GM19025 (cell line): Measurements from ENCODE around the gene DGKG.

ENCODE experiments used
- ATAC-seq: cut with Tn5 transposase; IDR thresholded peaks from one replicate; pipeline ENCODE4 v1.9.1; 2021; ENCODE audit warnings: mild to moderate bottlenecking, low read depth, moderate library complexity; ENCODE audit not compliant: unreplicated experiment

DGKG gene

DNA sequence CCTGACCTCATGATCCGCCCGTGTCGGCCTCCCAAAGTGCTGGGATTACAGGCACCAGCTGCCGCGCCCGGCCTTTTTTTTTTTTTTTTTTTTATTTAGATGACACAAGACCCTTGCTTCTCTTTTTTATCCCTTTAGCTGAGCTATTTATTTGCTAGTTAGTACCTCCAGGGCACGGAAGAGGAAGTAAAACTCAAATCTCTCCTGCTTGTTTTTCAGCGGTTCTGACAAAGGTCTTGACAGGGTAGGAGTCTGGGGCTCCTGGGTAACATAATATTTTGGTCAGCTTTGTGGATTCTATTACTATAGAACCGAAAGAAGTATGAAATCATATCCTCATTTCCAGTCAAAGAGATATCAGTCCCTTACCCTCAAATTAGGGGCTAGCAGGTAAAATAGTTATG, 209.1 kb downstream of the DGKG start:
- ATAC-seq: peak; percentile 86

DNA sequence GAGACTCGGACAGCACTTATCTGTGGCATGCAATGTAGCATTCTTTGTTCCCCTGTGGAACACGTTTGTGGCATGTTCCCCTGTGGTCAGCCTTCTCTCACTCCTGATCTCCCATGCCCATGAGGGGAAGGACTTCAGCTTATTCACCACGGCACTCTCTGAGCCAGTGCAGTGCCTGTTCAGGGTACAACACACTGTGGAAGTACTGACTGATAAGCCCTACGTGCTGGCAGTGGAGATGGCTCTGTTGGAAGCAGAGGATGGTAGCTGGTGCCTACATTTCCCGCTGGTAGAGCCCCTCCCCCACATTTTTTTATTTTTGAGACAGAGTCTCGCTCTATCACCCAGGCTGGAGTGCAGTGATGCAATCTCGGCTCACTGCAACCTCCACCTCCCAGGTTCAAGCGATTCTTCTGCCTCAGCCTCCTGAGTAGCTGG, 209.7 kb downstream of the DGKG start:
- no peak for ATAC-seq

DNA sequence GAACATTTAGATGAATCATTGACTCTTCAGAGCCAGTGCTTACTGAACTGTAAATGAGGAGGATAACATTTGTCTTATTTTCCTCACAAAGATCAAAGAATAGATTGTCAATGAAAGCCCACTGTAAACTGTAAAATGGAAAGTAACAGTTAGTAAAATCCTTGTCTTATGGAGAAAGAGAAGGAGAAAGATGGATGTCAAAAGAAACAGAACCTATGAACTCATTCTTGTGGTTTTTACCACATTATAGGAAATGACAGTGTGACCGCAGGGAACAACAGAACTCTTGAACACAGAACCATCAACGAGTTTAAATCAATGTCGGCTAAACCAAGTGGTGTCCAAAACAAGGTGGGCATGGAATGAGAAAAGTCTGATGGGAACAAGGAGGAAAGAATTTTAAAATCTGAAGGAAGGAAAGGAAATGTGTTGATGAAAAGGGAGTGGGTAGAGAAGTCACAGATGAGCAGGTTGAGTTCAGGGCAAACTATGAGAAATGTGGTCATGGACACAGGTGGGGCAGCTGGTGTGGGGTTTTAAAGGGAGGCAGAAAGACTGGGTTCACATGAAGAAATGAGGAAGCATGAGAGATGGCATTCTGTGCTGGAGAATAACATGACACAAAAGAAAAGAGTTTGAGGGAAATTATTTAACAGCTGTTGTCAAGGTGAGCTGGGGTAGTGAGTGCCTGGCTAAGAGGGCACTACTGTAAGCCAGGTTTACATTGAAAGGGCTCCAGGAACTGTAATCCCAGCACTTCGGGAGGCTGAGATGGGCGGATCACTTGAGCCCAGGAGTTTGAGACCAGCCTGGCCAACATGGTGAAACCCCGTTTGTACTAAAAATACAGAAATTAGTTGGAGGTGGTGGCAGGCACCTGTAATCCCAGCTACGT, 210.7 kb downstream of the DGKG start:
- no peak for ATAC-seq

DNA sequence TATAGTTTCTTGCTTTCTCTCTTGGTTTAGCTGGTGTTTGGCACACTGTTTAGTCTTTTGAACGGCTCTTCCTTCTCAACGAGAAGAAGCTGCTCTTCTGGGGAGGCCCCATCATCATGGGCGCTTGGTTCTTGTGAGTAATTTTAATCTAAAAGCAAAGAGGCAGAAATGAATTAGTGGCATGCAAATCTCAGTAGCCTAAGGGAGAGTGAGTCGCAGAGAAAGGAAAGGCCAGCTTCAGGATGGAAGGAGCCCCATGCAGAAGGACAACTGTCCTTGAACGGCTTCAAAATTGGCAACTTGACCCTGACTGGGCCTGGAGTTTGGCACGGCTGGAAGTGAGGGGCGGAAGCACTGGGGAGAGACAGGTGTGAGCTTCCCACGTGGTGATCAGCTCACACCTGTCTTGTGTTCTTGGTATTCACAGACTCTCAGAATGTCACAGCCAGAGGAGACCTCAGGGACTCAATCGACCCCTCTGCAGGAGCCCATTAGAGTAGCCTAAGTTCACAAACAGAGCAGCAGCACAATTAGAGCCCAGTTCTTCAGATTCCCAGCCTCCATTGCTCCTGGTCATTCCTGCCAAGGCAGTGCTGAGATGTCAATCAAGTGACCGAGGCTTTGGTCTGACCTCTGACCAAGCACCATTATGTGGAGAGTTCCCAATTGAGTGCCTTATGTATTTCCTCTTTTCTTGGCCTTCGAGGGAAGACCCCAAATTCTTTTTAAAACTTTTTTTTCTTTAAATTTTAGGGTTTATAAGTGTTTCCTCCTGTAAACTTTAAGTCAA, 211.8 kb downstream of the DGKG start:
- no peak for ATAC-seq

DNA sequence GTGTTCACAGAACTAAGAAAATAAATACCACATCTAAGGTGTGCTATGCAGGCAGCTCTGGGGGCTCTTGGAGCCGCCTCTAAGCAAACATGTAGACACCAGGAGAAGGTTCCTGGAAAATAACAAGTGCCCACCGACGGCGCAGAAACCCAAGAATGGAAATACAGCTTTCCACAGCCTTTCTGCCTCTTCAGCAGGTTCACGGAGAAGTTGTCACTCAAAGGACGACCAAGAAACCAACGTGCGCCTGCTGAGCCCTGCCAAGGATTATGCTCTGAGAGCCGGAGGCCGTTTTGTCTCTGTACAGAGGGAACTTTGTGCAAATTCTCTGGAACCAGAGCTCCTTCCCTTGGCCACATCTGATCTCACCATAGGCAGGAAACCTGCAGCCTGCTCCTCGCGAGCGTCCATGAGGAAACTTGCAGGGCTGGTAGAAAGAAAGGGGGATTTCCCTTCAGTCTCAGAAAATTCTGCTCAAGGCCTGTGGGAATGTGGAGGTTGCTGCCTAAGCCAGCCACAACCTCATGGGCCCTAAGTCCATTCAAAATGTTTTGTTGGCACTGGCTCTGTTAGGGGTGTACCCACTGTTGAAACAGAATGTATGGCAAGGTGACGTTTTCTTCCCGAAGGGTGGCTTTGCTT, 212.6 kb downstream of the DGKG start:
- ATAC-seq: no peak

DNA sequence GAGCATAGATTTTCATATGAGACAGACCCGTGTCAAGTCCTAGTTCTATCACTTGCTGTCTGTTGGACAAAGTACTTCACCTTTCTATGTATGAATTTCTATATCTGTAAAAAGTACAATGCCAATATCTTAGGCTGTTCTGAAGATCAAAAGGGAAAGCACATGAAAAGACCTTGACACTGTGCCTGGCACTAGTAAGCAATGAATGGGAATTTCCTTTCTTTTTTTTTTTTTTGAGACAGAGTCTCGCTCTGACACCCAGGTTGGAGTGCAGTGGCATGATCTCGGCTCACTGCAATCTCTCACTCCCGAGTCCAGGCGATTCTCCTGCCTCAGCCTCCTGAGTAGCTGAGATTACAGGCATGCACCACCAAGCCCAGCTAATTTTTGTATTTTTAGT, 217.8 kb downstream of the DGKG start:
- ATAC-seq: no peak

DNA sequence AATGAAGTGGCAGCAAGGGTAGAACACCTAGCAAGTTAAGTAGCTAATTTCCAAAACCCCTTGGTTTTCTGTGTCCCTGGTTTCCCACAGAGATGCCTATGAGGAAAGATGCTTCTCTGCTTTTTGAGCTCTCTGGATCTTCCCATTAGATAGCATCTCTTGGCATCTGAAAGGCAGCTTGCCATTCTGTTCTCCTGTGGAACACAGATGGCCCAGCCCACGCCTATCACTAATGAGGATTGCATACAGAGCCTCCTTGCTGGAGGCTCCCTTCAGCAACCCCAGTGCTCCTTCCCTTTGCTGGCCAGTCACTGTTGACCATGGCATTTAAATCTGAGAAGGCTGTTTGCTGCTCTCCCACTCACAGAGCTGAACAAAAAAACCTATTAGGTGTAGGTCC, 218.8 kb downstream of the DGKG start:
- ATAC-seq: no peak

DNA sequence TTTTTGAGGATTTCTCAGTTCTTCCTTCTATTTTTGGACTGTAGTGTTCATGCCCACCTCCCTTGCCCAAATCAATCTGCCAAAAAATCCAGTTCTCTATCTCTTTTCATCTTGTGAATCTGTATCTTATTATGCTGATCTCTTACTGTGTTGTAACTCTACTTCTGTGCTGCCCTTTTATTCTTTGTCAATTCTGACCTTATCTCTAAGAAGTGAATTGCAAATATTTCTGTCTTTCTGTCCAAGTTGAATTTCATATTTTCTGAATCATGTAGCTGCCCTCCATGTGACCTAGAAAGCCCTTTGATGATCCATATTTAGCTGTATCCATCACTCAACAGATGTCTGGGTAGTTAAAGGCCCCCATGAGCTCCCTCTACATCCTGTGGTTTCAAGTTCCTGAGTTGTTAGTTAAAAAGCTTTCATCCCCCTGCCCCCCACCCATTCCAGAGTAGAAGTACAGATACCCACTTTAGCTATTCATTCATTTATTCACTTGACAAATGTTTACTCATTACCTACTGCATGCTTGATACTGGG, 219.6 kb downstream of the DGKG start:
- no peak for ATAC-seq

DNA sequence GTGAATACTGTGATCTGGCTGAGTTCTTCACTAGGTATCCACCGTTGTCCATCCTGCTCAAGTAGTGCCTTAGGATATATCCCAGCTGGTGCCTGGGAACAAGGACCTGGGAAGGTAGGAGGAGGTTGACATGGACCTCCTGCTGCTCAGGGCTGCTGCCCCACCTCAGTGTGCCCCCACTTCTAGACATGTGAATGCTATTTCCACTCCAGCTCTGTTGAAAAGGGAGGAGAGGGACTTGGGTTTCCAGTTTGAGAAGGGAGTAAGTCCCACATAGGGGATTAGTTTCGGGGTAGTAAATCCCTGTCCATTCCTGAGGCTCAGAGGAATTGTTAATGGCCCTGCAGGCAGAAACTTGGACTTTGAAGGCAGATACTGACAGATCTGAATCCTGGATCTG, 220.2 kb downstream of the DGKG start:
- ATAC-seq: no peak

DNA sequence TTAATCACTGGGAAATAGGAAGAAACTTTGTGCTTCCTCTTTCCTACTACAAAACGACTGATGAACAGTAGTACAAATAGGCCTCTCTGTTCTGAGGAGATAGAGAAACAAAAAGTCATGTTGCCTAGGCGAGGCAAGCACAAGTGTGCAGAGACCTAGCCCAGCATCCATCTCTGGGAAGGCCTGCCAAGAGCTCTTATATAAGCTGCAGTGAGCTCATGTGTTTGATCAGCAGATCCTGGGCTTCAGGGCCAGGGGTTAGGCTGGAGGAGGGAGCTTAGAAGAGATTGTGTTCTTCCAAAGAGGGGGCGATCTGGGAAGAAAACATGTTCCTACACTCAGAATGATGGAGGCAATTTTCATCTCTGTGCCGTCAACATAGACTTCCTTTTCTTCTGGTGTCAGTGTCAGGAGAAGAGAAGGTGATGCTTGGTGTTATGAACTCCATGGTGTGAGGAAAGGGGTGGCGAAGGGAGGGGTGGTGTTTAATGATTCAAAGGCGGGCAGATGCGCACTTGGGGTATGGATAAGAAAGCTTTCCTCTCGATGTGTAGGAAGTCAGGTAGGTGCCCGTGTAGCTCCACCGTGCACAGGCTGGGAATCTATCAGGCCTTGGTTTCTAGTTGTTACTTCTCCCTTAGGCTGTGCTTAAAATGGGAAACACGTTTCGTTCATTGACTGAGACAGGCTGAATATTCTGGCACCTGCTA, 223.6 kb downstream of the DGKG start:
- no peak for ATAC-seq

DNA sequence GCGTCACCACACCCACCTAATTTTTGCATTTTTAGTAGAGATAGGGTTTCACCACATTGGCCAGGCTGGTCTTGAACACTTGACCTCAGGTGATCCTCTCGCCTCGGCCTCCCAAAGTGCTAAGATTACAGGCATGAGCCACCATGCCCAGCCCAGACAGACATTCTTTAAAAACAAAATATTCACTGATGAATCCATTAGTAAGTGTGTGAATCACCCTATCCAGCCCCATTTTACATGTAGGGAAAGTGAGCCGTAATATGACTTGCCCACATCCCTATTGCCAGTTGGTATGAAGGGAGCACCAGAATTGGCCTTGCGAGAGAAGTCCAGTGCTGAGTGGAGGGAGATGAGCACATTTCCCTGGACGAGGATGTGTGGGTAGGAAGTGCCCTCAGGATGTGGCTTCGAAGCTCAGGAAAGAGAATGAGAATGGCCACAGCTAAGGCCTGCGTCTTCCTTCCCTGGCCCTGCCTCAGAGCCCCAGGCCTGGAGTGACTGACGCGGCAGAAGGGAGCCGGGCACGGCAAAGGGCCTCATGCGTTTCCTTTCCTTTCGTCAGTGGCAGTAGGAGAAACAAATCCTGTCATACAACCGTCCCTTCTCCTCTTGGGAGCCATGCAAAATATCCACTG, 224.9 kb downstream of the DGKG start:
- ATAC-seq: no peak

DNA sequence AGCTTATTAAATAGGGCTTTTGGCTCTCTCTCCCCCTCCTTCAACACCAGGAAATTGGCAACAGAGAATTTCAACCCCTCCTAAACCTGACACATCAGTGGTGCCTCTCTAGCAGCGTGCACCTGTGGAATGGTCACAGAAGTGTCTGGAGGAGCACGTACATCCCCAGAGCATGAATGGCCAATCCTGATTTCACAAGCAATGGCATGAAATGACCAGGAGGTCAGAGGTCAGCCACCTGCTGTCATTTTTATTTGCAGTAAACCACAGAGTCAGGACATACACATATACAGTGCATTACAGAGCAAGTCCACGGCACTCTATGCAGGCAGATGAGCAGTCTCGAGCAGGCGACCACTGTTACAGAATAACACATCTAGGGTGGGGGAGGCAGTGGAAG, 228.1 kb downstream of the DGKG start:
- ATAC-seq: no peak

DNA sequence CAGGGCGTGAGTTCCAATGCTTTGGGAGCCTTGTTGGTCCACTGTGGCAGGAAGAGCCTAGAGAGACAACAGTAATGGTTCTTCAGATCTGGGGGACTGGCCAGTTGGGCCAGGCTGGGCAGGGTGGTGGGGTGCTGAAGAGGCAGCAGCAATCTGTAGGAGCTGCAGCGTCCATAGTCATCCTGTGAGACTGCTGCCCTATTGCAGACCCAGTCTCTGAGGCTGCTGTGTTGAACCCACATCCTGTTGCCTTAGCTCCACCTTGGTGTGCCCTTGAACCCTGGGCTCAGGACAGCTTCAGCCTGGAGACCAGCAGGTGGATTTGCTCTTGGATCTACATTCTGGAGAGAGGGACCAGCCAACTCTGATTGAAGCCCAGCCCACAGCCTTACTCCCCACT, 229.5 kb downstream of the DGKG start:
- no peak for ATAC-seq

DNA sequence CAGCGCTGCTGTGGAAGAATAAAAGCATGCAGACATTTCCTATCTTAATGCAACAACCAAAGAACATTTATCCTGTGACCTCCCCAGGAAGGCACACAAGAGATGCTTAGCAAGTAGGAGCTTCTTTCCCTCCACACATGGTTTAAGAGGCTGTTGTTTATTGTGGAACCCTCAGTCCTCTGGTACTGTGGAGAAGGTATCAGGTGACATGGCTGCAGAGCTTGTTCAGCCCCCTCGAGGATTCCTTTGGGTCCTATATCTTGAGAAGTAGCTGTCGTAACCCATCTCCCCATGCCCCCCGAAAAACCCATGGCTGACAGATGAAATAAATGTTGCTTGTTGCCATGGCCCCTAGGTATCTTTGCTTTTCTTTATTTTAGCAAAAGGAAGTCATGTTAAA, 232.8 kb downstream of the DGKG start:
- ATAC-seq: no peak

DNA sequence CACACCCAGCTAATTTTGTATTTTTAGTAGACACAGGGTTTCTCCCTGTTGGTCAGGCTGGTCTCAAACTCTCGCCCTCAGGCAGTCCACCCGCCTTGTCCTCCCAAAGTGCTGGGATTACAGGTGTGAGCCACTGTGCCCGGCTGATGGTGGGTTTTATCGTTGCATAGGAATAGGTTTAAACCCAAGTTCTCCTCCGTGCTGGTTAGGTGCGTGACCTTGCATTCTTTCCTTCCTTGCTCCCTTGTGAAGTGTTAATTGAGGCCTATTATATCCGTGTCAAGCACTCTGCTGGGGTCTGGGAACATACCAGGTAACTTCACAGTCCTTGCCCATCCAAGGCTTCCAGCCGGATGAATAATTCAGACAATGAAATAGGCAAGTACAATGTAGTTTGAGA, 233.9 kb downstream of the DGKG start:
- ATAC-seq: no peak

DNA sequence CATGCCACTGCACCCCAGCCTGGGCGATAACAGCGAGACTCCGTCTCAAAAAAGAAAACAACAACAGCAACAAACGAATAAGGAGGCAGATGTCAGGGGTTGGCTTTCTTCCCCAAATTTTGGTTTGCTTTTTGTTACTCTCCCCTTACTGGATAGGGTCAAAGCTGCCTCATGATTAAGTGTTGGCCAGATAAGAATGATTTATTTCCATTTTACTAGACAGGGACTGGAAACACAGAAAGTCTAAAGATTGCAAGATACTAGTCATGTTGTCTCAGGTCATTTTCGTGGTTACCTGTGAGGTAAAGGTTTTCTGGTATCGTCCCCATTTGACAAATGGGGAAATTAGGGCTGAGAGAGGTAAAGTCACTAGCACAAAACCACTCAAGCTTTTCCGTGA, 234.6 kb downstream of the DGKG start:
- ATAC-seq: no peak

DNA sequence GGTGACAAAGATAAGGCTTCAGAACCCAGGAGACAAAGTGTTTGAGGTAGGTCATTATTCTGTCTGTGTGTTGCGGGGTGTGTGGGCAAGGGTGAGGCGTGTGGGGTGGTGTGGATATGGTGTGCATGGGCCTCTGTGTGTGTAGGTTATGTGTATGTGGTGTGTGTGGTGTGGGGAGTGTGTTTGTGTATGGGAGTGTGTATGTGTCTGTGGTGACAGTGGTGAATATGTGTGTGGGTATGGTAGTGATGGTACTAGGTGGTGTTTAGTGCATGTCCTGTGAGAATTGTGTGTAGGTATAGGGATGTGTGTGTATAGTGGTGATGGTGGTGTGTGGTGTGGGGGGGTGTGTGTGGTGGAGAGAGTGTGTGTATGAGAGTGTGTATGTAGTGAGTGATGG, 236.9 kb downstream of the DGKG start:
- ATAC-seq: no peak

DNA sequence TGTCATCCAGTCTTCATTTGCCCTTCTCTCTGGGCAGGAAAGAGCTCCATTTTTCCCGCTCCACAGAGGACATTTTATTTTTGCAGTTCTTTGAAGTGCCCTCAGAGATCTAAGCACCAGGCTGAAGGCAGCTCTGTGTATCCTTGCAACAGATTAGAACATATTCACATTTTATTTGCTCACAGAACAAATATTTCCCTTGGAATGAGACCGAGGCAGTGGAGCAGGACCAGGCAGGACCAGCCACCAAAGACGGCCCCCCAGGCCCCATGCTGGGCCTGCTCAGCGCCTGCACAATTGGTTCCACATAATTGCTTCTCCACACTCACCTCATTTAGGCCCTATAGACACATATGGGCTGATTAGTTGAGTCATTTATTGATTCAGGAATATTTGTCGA, 237.4 kb downstream of the DGKG start:
- ATAC-seq: no peak

DNA sequence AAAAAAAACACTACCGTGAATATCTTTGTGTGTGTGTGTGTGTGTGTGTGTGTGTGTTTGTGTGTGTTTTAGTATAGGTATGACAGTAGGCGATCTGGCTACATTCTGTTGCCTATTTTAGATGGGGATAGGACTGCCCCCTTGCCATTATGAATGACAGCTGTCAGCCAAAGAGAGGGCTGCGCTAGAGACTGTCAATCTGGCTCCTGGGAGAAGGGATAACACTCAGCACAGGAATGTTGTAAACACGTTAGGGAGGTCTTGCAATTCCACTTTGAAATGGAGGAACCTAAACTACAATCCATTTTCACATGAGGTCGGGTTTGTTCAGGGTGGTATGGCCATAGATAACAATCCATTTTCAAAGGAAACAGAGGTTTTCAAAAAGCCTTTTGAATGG, 239.0 kb downstream of the DGKG start:
- no peak for ATAC-seq

DNA sequence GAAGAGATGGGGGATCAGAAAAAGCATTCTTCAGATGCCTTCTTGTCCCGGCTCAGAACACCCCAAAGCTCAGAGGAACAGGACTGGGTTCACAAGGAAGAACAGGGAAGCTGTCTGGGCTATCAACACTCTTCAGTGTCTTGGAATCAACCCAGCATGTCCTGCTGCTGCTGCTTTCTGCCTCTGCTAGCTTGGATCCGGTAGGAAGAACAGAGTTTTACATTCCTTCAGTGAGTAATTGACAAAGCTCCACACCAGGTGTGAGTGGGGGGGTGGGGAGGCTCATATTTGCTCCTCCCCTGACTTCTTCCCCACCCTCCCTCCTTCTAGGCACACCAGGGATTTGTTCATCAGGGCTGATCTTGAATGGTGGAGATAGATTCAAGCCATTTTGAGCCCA, 240.1 kb downstream of the DGKG start:
- no peak for ATAC-seq
